H1 (cell line): ENCODE data around the gene TGM4. TPM values are rescaled to one million over a fixed set of nuclear protein-coding genes. Genes with fewer than 3 reads are reported as not detected.

ENCODE experiments used
- CTCF ChIA-PET: fragments of 300-600 bp; sonication (Branson Sonifier 250); formaldehyde crosslinking; loops from one replicate; lab custom pipeline; 2021; ENCODE audit not compliant: partially characterized antibody; lab: Charles Lee
- POLR2A ChIA-PET: fragments of 300-600 bp; sonication (Branson Sonifier 250); formaldehyde crosslinking; loops from one replicate; lab custom pipeline; 2021; ENCODE audit warnings: inconsistent platforms; ENCODE audit not compliant: partially characterized antibody; lab: Charles Lee
- DNase-seq, 2 experiments: peaks; one replicate each; pipeline versions ENCODE4 v3.0.0 to v3.0.0-alpha.2; 2010 to 2022; ENCODE audit warnings: low spot score in 2 of 2, low read depth in 1 of 2, mixed read lengths in 1 of 2
- FAIRE-seq: peaks from 2 replicates; lab custom pipeline; 2011; peaks lifted over from hg19 to GRCh38; lab: Jason Lieb, UNC
- H2AFZ ChIP-seq: 2 replicates; pipeline ENCODE4 v1.8.1; 2012; ENCODE audit warnings: low read length, inconsistent platforms
- H2AK5ac ChIP-seq: 2 replicates; pipeline ENCODE4 v1.6.1; 2013; ENCODE audit warnings: low read depth, low read length
- H2BK120ac ChIP-seq: replicated peaks from 2 replicates; pipeline ENCODE3; 2013; ENCODE audit warnings: low read depth, low read length, inconsistent platforms
- H2BK12ac ChIP-seq: 2 replicates; pipeline ENCODE4 v1.6.1; 2013; ENCODE audit warnings: low read depth, low read length
- H2BK15ac ChIP-seq: 2 replicates; pipeline ENCODE4 v1.6.1; 2013; ENCODE audit warnings: low read length
- H2BK20ac ChIP-seq: 2 replicates; pipeline ENCODE4 v1.6.1; 2013; ENCODE audit warnings: low read length
- H2BK5ac ChIP-seq: 2 replicates; pipeline ENCODE4 v1.6.1; 2013; ENCODE audit warnings: low read depth, low read length
- H3K14ac ChIP-seq: 2 replicates; pipeline ENCODE4 v1.6.1; 2013; ENCODE audit warnings: inconsistent platforms; ENCODE audit not compliant: insufficient read length
- H3K18ac ChIP-seq: 2 replicates; pipeline ENCODE4 v1.6.1; 2013; ENCODE audit warnings: low read length; ENCODE audit errors: extremely low read depth
- H3K23ac ChIP-seq: 2 replicates; pipeline ENCODE4 v1.6.1; 2013; ENCODE audit warnings: inconsistent platforms; ENCODE audit not compliant: insufficient read length
- H3K23me2 ChIP-seq: 2 replicates; pipeline ENCODE4 v1.6.1; 2013; ENCODE audit warnings: low read depth, low read length
- H3K27ac ChIP-seq: 2 replicates; pipeline ENCODE4 v1.6.1; 2011; ENCODE audit warnings: low read depth, low read length, inconsistent platforms
- H3K27me3 ChIP-seq, 4 experiments: replicated peaks in 1 of 4; 1 replicate in 1 of 4; 2 replicates in 3 of 4; pipeline versions ENCODE4 v1.6.1 to v1.8.1; 2011 to 2013; ENCODE audit warnings: low read length in 3 of 4, mild to moderate bottlenecking in 3 of 4, inconsistent platforms in 2 of 4, mixed read lengths in 2 of 4, moderate library complexity in 1 of 4; ENCODE audit not compliant: control insufficient read depth in 3 of 4, insufficient read depth in 3 of 4; ENCODE audit errors: extremely low read depth in 1 of 4
- H3K36me3 ChIP-seq, 4 experiments: 2 replicates each; pipeline versions ENCODE4 v1.6.1 to v1.8.1; 2011 to 2013; ENCODE audit warnings: mild to moderate bottlenecking in 4 of 4, low read length in 3 of 4, moderate library complexity in 2 of 4, control low read depth in 1 of 4, inconsistent platforms in 1 of 4; ENCODE audit not compliant: insufficient read depth in 4 of 4, control insufficient read depth in 2 of 4
- H3K4ac ChIP-seq: replicated peaks from 2 replicates; pipeline ENCODE3; 2013; ENCODE audit warnings: low read length, low read depth, mixed read lengths, inconsistent platforms; ENCODE audit not compliant: insufficient read length
- H3K4me1 ChIP-seq, 4 experiments: replicated peaks in 1 of 4; 1 replicate in 1 of 4; 2 replicates in 3 of 4; pipeline versions ENCODE4 v1.6.1 to v1.8.1; 2011 to 2013; ENCODE audit warnings: low read length in 3 of 4, inconsistent platforms in 2 of 4, mixed read lengths in 1 of 4; ENCODE audit not compliant: insufficient read depth in 4 of 4, control insufficient read depth in 3 of 4
- H3K4me2 ChIP-seq, 2 experiments: 2 replicates each; pipeline versions ENCODE4 v1.6.1 to v1.8.1; 2011 to 2013; ENCODE audit warnings: low read depth in 2 of 2, low read length in 2 of 2, control low read depth in 1 of 2, inconsistent platforms in 1 of 2, mild to moderate bottlenecking in 1 of 2; ENCODE audit not compliant: insufficient read depth in 1 of 2
- H3K4me3 ChIP-seq, 4 experiments: fragments of 200-600, 300-600 bp in 1 of 4; sonication (generic), shearing (Covaris generic), sonication (Bioruptor Twin) in 1 of 4; 2 replicates each; pipeline versions ENCODE4 v1.5.1 to v1.8.1; 2011 to 2016; ENCODE audit warnings: low read length in 4 of 4, low read depth in 3 of 4, control low read depth in 2 of 4, inconsistent platforms in 2 of 4, mild to moderate bottlenecking in 2 of 4, mixed read lengths in 1 of 4, moderate library complexity in 1 of 4; ENCODE audit not compliant: insufficient read depth in 2 of 4; ENCODE audit errors: extremely low read depth in 1 of 4
- H3K56ac ChIP-seq: replicated peaks from 2 replicates; pipeline ENCODE3; 2013; ENCODE audit warnings: low read depth, mild to moderate bottlenecking, mixed read lengths, low read length, inconsistent platforms; ENCODE audit not compliant: insufficient read length
- H3K79me1 ChIP-seq: 2 replicates; pipeline ENCODE4 v1.6.1; 2013; ENCODE audit warnings: low read depth, low read length, control low read depth
- H3K79me2 ChIP-seq, 2 experiments: 2 replicates each; pipeline versions ENCODE4 v1.6.1 to v1.8.1; 2012 to 2013; ENCODE audit warnings: low read length in 2 of 2, mild to moderate bottlenecking in 2 of 2, inconsistent platforms in 1 of 2; ENCODE audit not compliant: insufficient read depth in 2 of 2, control insufficient read depth in 1 of 2
- H3K9ac ChIP-seq, 4 experiments: replicated peaks in 1 of 4; 1 replicate in 1 of 4; 2 replicates in 3 of 4; pipeline versions ENCODE4 v1.6.1 to v1.8.1; 2011 to 2013; ENCODE audit warnings: low read depth in 3 of 4, low read length in 3 of 4, control low read depth in 2 of 4, mild to moderate bottlenecking in 2 of 4, moderate library complexity in 2 of 4, inconsistent platforms in 1 of 4; ENCODE audit errors: extremely low read depth in 1 of 4
- H3K9me3 ChIP-seq, 2 experiments: 2 replicates each; pipeline versions ENCODE4 v1.6.1 to v1.8.1; 2012 to 2013; ENCODE audit warnings: mild to moderate bottlenecking in 2 of 2, moderate library complexity in 2 of 2, control low read depth in 1 of 2, inconsistent platforms in 1 of 2, low read depth in 1 of 2, low read length in 1 of 2, mixed read lengths in 1 of 2; ENCODE audit not compliant: insufficient read depth in 2 of 2
- H4K20me1 ChIP-seq, 2 experiments: replicated peaks in 1 of 2; 2 replicates each; pipeline versions ENCODE3 to v1.8.1; 2011 to 2013; ENCODE audit warnings: inconsistent platforms in 2 of 2, low read length in 2 of 2, mild to moderate bottlenecking in 1 of 2; ENCODE audit not compliant: insufficient read depth in 2 of 2, control insufficient read depth in 1 of 2
- H4K5ac ChIP-seq: 2 replicates; pipeline ENCODE4 v1.6.1; 2013; ENCODE audit warnings: low read length, low read depth, mixed read lengths, inconsistent platforms; ENCODE audit not compliant: insufficient read length
- H4K8ac ChIP-seq: 2 replicates; pipeline ENCODE4 v1.8.0; 2013; ENCODE audit warnings: mild to moderate bottlenecking, moderate library complexity, low read length, inconsistent platforms; ENCODE audit not compliant: insufficient read depth; ENCODE audit errors: extremely low read depth
- H4K91ac ChIP-seq: replicated peaks from 2 replicates; pipeline ENCODE3; 2013; ENCODE audit warnings: low read length, mixed read lengths, inconsistent platforms; ENCODE audit not compliant: insufficient read length
- GABPA ChIP-seq: IDR thresholded peaks from 2 replicates; pipeline ENCODE4 v1.6.1; 2011; ENCODE audit warnings: mild to moderate bottlenecking, low read length, moderate library complexity, borderline replicate concordance; ENCODE audit not compliant: insufficient read depth
- WGBS, 2 experiments: shearing (Covaris generic) in 1 of 2; methylation state at CpG; one replicate each; pipeline versions ENCODE4 v1.1.6 to v1.1.7; 2013 to 2015; ENCODE audit warnings: low lambda C conversion rate in 2 of 2, mixed read lengths in 2 of 2, inconsistent platforms in 1 of 2, low coverage in 1 of 2, missing lambda C conversion rate in 1 of 2; ENCODE audit not compliant: insufficient replicate concordance in 2 of 2, insufficient coverage in 1 of 2, insufficient read length in 1 of 2; ENCODE audit errors: extremely low coverage in 1 of 2, missing lambda C conversion rate in 1 of 2; 5-methylcytosine and 5-hydroxymethylcytosine counted together
- polyA plus RNA-seq, 7 experiments: library from polyadenylated mRNA; depleted of rRNA in 3 of 7; stranded (reverse) in 5 of 7; unstranded in 2 of 7; fragments of >200 nt in 5 of 7; fragments of 200-250 nt in 2 of 7; gene quantifications; 1 replicate in 5 of 7; 2 replicates in 1 of 7; 4 replicates in 1 of 7; pipeline versions ENCODE4 v1.2.1 to v1.2.3, GENCODE V29; 2011 to 2013; ENCODE audit warnings: missing spikeins in 2 of 7, mixed read lengths in 2 of 7
- total RNA-seq: library from RNA; stranded (reverse); fragmentation: NEBNext Ultra II Directional; extraction: Animal tissue kit (Norgen Biotek cat#: 25700); gene quantifications from 2 replicates; pipeline ENCODE4 v1.2.1, GENCODE V29; 2021
- TF ChIP-seq, protein P1 (sequence below), 3 experiments: IDR thresholded peaks; 1 replicate in 2 of 3; 2 replicates in 1 of 3; pipeline versions ENCODE4 v1.5.1 to v1.6.1; 2011; ENCODE audit warnings: low read length in 3 of 3, mild to moderate bottlenecking in 3 of 3, inconsistent platforms in 2 of 3, low read depth in 1 of 3, moderate library complexity in 1 of 3; ENCODE audit not compliant: insufficient read depth in 1 of 3; ENCODE audit errors: control extremely low read depth in 1 of 3
- TF ChIP-seq, protein P2 (sequence below): IDR thresholded peaks from 2 replicates; pipeline ENCODE4 v1.6.1; 2011; ENCODE audit warnings: low read length, improper control_type of control experiment

TGM4 gene
- total and polyA plus RNA-seq, 2 of the 8 experiments (the other 6 are each of a cell fraction or from before 2014, with no cell fraction given): 0.02 TPM; not detected in 1

GRCh38 chr3:44929782-44930181 is 55.4 kb downstream of the TGM4 start:
- no peak overlapping the region for H3K4me3 ChIP-seq
- no peak overlapping the region for H3K56ac ChIP-seq
- TF ChIP-seq, protein P1, sequence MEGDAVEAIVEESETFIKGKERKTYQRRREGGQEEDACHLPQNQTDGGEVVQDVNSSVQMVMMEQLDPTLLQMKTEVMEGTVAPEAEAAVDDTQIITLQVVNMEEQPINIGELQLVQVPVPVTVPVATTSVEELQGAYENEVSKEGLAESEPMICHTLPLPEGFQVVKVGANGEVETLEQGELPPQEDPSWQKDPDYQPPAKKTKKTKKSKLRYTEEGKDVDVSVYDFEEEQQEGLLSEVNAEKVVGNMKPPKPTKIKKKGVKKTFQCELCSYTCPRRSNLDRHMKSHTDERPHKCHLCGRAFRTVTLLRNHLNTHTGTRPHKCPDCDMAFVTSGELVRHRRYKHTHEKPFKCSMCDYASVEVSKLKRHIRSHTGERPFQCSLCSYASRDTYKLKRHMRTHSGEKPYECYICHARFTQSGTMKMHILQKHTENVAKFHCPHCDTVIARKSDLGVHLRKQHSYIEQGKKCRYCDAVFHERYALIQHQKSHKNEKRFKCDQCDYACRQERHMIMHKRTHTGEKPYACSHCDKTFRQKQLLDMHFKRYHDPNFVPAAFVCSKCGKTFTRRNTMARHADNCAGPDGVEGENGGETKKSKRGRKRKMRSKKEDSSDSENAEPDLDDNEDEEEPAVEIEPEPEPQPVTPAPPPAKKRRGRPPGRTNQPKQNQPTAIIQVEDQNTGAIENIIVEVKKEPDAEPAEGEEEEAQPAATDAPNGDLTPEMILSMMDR (IDR thresholded peaks at IDR 0.05; ENCODE audit: control extremely low read depth in 1 of 3, insufficient read depth in 1 of 3, low read depth in 1 of 3, low read length in 3 of 3): no peak
- TF ChIP-seq, protein P2, sequence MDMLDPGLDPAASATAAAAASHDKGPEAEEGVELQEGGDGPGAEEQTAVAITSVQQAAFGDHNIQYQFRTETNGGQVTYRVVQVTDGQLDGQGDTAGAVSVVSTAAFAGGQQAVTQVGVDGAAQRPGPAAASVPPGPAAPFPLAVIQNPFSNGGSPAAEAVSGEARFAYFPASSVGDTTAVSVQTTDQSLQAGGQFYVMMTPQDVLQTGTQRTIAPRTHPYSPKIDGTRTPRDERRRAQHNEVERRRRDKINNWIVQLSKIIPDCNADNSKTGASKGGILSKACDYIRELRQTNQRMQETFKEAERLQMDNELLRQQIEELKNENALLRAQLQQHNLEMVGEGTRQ: no peak
- TF ChIP-seq GABPA: no peak
- TF ChIP-seq, all 59 proteins: peak for 0
- Histone ChIP-seq H3K27me3 (no peaks in the 10 kb centered on the region), H3K9me3 (no peaks in the 10 kb centered on the region), H4K91ac (no peak overlapping the region), H2BK120ac (no peak overlapping the region), H3K14ac (no peak overlapping the region), H3K9ac (no peak overlapping the region), H3K18ac (no peak overlapping the region), H2BK20ac (no peak overlapping the region), H3K23ac (no peak overlapping the region), H2BK15ac (no peak overlapping the region), H2BK12ac (no peak overlapping the region), H2AFZ (no peak overlapping the region), H3K4ac (no peak overlapping the region), H3K27ac (no peak overlapping the region), H3K23me2 (no peaks in the 10 kb centered on the region), H4K8ac (no peak overlapping the region), H4K20me1 (peaks cover 4 to 8% of the 10 kb centered on the region in 2 experiments), H2AK5ac (no peak overlapping the region), H3K4me1 (peaks cover 0 to 3% (median 0%) of the 10 kb centered on the region in 4 experiments; a peak in 1 of 7 replicates), H4K5ac (no peak overlapping the region), H3K79me2 (no peaks in the 10 kb centered on the region), H3K4me2 (no peak overlapping the region), H3K36me3 (peaks cover 3 to 28% (median 8%) of the 10 kb centered on the region in 4 experiments; a peak in 6 of 8 replicates), H2BK5ac (no peak overlapping the region), H3K79me1 (no peaks in the 10 kb centered on the region)
- CTCF ChIA-PET: interaction anchor here (0.6 to 9.0 kb wide), 2 partner anchors 15 to 47 kb away, joined by 3 to 69 read pairs; no protein-coding TSS in a partner anchor
- DNase-seq (no peak), FAIRE-seq (no peak)
- WGBS, 2 experiments: 97% methylated on average over 5 of the region's 5 CpGs; no CpG with 5 or more reads in 1 of the 2 experiments
- POLR2A ChIA-PET: interaction anchor here (1.7 kb wide), 1 partner anchor 9 kb away, joined by 5 read pairs; no protein-coding TSS in a partner anchor
